GM12864 (cell line): Measurements from ENCODE around the gene SCAF1.

Experiments
- DNase-seq: peaks from one replicate; pipeline ENCODE4 v3.0.0-alpha.2; 2011; ENCODE audit warnings: low read depth
- H3K4me3 ChIP-seq: 2 replicates; pipeline ENCODE4 v1.5.1; 2011; ENCODE audit warnings: mild to moderate bottlenecking, low read depth, low read length, control low read depth
- TF ChIP-seq, protein P1 (sequence below): IDR thresholded peaks from 2 replicates; pipeline ENCODE4 v1.5.1; 2011; ENCODE audit warnings: low read depth, mild to moderate bottlenecking, moderate library complexity, low read length, control low read depth, inconsistent platforms; ENCODE audit errors: missing control alignments

SCAF1 gene

DNA sequence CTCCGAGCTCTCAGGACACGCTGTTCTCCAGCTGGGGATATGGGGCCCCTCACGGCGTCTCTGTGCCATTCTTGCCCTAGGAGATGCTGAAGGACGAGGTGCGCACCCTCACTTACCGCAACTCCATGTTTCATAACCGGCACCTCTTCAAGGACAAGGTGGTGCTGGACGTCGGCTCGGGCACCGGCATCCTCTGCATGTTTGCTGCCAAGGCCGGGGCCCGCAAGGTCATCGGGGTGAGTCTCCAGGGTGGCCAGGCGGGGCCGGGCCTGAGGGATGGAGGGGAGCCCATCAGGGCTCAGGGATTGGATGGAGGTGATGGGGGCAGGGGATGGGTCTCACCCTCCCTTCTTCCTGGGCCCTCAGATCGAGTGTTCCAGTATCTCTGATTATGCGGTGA, 39.8 kb downstream of the SCAF1 start:
- H3K4me3 ChIP-seq, result no peak overlapping the region
- TF ChIP-seq, protein P1, sequence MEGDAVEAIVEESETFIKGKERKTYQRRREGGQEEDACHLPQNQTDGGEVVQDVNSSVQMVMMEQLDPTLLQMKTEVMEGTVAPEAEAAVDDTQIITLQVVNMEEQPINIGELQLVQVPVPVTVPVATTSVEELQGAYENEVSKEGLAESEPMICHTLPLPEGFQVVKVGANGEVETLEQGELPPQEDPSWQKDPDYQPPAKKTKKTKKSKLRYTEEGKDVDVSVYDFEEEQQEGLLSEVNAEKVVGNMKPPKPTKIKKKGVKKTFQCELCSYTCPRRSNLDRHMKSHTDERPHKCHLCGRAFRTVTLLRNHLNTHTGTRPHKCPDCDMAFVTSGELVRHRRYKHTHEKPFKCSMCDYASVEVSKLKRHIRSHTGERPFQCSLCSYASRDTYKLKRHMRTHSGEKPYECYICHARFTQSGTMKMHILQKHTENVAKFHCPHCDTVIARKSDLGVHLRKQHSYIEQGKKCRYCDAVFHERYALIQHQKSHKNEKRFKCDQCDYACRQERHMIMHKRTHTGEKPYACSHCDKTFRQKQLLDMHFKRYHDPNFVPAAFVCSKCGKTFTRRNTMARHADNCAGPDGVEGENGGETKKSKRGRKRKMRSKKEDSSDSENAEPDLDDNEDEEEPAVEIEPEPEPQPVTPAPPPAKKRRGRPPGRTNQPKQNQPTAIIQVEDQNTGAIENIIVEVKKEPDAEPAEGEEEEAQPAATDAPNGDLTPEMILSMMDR, result no peak
- DNase-seq, result no peak

DNA sequence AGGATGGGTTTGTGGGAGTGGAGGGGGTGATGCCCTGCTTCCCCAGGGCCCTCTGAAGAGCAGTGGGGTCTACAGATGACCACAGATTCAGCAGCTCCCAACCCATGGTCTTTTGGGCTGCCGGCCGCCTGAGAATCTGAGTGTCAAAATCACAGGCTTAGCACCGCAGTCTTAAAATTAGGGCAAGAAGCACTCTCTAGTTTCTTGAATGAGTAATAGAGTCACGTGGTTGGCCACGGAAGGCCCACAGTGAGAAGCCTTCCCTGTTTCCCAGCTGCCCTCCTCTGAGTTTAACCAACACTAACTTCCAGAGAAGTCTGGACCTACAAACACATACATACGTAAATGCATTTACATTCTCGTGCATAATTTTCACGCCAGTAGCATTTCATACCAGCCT, 40.3 kb downstream of the SCAF1 start:
- no peak overlapping the region for H3K4me3 ChIP-seq
- DNase-seq, result no peak
- TF ChIP-seq, protein P1, result no peak

DNA sequence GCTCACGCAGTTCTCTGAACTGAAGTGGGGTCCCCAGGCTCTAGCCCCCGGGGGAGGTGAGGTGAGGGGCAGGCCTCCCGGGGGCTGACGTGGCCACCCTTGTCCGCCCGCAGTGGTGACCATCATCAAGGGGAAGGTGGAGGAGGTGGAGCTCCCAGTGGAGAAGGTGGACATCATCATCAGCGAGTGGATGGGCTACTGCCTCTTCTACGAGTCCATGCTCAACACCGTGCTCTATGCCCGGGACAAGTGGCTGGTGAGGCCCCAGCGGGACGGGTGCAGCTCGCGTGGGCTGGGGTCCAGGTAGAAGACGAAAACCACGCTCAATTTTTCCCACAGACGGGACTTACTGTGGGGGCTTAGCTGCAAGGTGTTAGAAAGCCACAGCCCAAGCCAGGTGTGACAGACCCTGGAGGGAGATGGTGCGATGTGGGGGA, 41.8 kb downstream of the SCAF1 start:
- H3K4me3 ChIP-seq, result no peak overlapping the region
- no peak for DNase-seq
- TF ChIP-seq, protein P1, result no peak

DNA sequence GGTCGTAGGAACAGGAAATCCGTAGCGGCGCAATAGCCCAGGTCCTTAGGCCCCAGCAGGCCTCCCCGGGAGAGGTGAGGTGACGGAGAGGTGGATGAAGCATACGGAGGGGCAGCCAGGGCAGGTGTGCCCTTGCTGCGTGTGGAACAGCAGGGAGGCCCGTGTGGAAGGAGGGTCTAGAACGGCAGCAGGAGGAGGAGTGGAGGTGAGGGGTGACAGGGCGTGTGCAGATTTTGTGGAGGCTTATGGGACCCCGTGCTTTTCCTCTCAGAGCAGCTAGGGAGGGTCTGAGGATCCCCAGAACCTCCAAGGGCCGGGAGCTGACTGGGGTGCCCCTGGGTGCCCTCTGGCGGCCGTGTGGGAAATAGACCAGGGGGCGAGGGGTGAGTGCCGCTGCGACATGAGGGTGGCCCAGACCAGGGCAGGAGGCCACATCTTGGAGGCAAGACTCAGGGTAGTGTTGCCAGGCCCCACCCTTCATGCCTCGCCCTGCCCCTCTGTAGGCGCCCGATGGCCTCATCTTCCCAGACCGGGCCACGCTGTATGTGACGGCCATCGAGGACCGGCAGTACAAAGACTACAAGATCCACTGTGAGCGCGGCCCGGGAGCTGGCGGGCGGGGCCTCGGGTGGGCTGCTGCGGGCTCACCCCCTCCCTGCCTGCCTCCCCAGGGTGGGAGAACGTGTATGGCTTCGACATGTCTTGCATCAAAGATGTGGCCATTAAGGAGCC, 42.4 kb downstream of the SCAF1 start:
- no peak overlapping the region for H3K4me3 ChIP-seq
- TF ChIP-seq, protein P1, result peak; percentile 75
- no peak for DNase-seq

DNA sequence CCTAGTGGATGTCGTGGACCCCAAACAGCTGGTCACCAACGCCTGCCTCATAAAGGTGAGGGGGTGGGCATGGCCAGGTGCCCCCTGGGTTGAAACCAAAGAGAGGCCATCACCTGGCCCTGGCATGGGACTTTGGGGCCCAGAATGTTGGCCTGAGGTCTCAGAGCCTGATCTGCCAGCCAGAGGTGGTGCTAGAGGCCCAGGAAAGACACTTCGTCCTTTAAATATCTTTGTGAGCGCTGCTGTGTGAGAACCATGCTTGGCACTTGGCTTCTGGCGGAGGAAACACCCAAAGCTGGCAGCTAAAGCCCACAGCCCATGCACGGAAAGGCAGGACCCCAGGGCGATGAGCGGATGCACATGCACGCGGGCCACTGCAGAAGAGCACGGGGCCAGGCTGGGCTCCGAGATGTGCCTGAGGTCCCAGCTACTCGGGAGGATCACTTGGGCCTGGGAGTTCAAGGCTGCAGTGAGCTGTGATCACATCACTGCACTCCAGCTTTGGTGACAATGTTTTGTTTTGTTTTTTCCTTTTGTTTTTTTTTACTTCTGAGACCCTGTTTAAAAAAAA, 43.1 kb downstream of the SCAF1 start:
- TF ChIP-seq, protein P1, result no peak
- H3K4me3 ChIP-seq, result no peak overlapping the region
- no peak for DNase-seq

DNA sequence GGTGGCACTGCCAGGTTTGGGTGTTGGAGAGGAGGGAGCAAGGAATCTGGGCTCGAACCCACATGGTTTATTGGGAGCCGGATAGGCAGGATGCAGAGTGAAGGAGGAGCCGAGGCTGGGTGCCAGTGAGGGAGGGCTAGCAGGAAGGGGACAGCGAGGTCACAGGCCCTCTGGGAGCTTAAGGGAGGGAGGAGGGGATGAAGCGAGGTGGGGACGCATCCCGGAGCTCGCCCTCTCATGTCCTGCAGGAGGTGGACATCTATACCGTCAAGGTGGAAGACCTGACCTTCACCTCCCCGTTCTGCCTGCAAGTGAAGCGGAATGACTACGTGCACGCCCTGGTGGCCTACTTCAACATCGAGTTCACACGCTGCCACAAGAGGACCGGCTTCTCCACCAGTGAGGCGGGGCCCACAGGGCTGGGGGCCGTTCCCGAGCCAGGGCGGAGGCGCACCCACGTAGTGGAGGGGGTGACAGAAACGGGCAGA, 43.9 kb downstream of the SCAF1 start:
- TF ChIP-seq, protein P1, result no peak
- H3K4me3 ChIP-seq, result no peak overlapping the region
- DNase-seq, result no peak

DNA sequence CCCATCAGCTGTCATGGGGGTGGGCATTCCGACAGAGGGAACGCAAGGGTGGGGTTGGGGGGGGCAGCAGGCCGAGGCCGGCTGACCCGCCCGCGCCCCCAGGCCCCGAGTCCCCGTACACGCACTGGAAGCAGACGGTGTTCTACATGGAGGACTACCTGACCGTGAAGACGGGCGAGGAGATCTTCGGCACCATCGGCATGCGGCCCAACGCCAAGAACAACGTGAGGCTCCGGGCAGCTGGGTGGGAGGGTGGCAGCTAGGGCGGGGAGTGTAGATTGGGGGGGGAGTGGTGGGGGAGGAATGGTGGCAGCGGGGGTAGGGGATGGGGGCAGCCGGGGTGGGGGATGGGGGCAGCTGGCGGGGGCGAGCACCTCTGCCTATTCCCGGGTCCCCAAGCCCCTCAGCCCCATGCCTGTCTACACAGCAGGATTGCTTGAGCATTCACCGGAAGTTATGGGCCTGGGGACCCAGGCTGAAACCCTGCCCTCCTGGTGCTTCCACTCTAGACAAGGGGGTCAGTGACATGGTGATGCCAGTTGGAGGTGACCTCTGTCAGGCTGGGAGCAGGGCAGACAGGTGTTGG, 44.6 kb downstream of the SCAF1 start:
- TF ChIP-seq, protein P1, result no peak
- H3K4me3 ChIP-seq, result no peak overlapping the region
- DNase-seq, result no peak
